Endothelial cell (in vitro differentiated cells): Measurements from ENCODE around the gene ALK. TPM values are rescaled to one million over a fixed set of nuclear protein-coding genes. Genes with fewer than 3 reads are reported as not detected.

Experiments used
- DNase-seq: peaks from one replicate; pipeline ENCODE4 v3.0.0; 2021; ENCODE audit warnings: low spot score
- H3K27ac Mint-ChIP-seq: one replicate; pipeline ENCODE4 v1.8.0; 2021; ENCODE audit warnings: mixed read lengths, inconsistent platforms; ENCODE audit not compliant: unreplicated experiment
- H3K27me3 Mint-ChIP-seq: one replicate; pipeline ENCODE4 v1.8.0; 2021; ENCODE audit warnings: mild to moderate bottlenecking, moderate library complexity, mixed read lengths, inconsistent platforms; ENCODE audit not compliant: unreplicated experiment
- H3K36me3 Mint-ChIP-seq: one replicate; pipeline ENCODE4 v1.8.0; 2021; ENCODE audit warnings: mild to moderate bottlenecking, low read depth, mixed read lengths, inconsistent platforms; ENCODE audit not compliant: unreplicated experiment
- H3K4me1 Mint-ChIP-seq: one replicate; pipeline ENCODE4 v1.8.0; 2021; ENCODE audit warnings: mild to moderate bottlenecking, mixed read lengths, inconsistent platforms; ENCODE audit not compliant: unreplicated experiment
- H3K4me3 Mint-ChIP-seq: one replicate; pipeline ENCODE4 v1.8.0; 2021; ENCODE audit warnings: mild to moderate bottlenecking, mixed read lengths, inconsistent platforms; ENCODE audit not compliant: unreplicated experiment
- H3K9me3 Mint-ChIP-seq: one replicate; pipeline ENCODE4 v1.8.0; 2021; ENCODE audit warnings: mixed read lengths, inconsistent platforms; ENCODE audit not compliant: unreplicated experiment
- total RNA-seq: library from RNA; stranded (reverse); fragmentation: NEBNext Ultra II Directional; extraction: Animal tissue kit (Norgen Biotek cat#: 25700); gene quantifications from one replicate; pipeline ENCODE4 v1.2.1, GENCODE V29; 2021; ENCODE audit not compliant: unreplicated experiment
- TF ChIP-seq, protein P1 (sequence below): fragments of 200-600 bp; sonication (generic); IDR thresholded peaks from one replicate; pipeline ENCODE4 v1.5.0; 2021; ENCODE audit warnings: antibody characterized with exemption; ENCODE audit not compliant: unreplicated experiment

ALK gene
- total RNA-seq, 1 donor from 2014 or later: 0.05 TPM

DNA sequence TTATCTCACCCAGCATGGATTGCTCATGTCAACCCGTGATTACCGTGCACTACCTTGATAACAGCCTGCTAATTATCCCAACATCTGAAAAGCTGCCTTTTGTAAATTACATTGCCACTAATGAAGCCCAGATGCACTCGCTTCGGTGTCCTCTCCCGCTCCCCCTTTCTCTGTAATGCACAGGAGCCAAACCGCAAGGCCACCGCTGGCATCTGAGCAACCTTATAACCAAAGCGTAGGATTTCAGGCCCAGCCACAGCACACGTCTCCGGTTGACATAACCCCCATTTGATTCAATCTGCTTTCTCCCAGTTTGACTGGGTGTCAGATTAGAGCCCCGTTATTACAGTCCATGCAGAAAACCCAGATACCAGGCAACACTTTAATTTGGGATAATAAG, 341.2 kb downstream of the ALK start:
- no peak overlapping the region for H3K4me3 Mint-ChIP-seq
- H3K27me3 Mint-ChIP-seq: no peaks in the 10 kb centered on the region
- H3K36me3 Mint-ChIP-seq: no peaks in the 10 kb centered on the region
- TF ChIP-seq, protein P1, sequence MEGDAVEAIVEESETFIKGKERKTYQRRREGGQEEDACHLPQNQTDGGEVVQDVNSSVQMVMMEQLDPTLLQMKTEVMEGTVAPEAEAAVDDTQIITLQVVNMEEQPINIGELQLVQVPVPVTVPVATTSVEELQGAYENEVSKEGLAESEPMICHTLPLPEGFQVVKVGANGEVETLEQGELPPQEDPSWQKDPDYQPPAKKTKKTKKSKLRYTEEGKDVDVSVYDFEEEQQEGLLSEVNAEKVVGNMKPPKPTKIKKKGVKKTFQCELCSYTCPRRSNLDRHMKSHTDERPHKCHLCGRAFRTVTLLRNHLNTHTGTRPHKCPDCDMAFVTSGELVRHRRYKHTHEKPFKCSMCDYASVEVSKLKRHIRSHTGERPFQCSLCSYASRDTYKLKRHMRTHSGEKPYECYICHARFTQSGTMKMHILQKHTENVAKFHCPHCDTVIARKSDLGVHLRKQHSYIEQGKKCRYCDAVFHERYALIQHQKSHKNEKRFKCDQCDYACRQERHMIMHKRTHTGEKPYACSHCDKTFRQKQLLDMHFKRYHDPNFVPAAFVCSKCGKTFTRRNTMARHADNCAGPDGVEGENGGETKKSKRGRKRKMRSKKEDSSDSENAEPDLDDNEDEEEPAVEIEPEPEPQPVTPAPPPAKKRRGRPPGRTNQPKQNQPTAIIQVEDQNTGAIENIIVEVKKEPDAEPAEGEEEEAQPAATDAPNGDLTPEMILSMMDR: no peak
- H3K27ac Mint-ChIP-seq: no peak overlapping the region
- DNase-seq: no peak
- H3K4me1 Mint-ChIP-seq: no peaks in the 10 kb centered on the region
- no peaks in the 10 kb centered on the region for H3K9me3 Mint-ChIP-seq

DNA sequence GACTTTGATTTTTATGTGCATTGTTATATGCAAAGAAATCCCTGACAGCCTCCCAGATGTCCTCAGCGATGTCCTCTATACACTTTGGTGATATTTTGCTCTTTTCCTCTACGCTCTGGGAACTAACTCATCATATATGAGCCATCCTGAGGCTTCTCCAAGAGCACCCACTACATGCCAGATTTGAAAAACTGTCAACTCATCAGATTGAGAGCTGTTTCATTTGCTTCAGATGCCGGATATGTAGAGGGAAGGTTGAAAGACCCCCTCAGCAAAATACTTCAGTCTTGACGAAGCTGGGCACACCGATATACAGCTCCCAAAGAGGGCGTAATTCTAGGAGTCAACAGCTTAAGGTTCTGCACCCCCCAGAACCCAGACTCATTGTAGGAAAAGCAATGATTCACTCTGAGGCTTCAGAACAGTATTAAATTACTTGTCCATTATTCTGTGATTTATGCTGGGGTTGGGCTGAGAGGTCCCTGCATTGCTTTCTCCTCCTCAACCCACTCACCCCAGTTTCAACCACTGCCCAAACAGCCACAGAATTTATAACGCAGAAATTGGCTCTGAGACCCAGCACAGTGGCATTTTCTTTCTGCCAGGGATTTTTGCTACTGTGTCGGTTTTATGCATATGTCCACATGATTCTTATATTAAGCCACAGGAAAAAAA, 341.8 kb downstream of the ALK start:
- no peak for DNase-seq
- TF ChIP-seq, protein P1: no peak
- H3K36me3 Mint-ChIP-seq: no peaks in the 10 kb centered on the region
- H3K27ac Mint-ChIP-seq: no peak overlapping the region
- no peak overlapping the region for H3K4me3 Mint-ChIP-seq
- no peaks in the 10 kb centered on the region for H3K27me3 Mint-ChIP-seq
- H3K9me3 Mint-ChIP-seq: no peaks in the 10 kb centered on the region
- H3K4me1 Mint-ChIP-seq: no peaks in the 10 kb centered on the region

DNA sequence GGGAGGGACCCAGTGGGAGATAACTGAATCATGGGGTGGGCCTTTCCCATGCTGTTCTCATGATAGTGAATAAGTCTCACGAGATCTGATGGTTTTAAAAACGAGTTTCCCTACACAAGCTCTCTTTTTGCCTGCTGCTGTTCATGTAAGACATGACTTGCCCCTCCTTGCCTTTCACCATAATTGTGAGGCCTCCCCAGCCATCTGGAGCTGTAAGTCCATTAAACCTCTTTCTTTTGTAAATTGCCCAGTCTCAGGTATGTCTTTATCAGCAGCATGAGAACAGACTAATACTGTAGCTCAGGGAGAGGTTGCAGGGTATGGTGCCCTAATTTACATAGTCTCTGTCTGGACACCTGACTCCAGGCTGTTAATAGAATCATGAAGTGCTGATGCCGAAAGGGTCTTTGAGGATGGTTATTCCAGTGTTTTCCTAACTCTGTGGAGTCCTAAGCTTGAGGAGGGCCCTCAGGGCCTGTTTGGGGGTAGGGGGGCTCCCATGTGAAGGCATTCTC, 343.2 kb downstream of the ALK start:
- Mint-ChIP-seq H3K4me3 (no peak overlapping the region), H3K9me3 (no peaks in the 10 kb centered on the region), H3K4me1 (no peaks in the 10 kb centered on the region), H3K27me3 (no peaks in the 10 kb centered on the region), H3K27ac (no peak overlapping the region), H3K36me3 (no peaks in the 10 kb centered on the region)
- DNase-seq: no peak
- TF ChIP-seq, protein P1: no peak

DNA sequence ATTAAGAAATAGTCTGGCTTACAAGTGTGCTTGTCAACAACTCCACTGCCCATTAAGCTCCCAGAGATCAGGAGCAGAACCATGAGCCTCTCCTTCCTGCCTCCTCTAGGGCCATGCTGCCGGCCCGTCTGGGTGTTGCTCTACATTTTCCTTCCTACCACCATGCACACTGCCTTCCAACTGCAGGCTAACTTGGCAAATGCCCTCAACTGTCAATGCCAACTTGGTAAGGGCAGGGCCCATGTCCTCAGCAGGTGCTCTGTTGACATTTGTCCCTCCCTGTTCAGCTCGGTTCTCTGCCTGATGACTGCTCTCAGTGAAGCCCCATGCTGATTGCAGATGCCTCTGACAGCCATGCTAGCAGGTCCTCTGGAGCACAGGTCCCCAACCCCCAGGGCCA, 345.2 kb downstream of the ALK start:
- TF ChIP-seq, protein P1: no peak
- H3K27me3 Mint-ChIP-seq: no peaks in the 10 kb centered on the region
- H3K4me3 Mint-ChIP-seq: no peak overlapping the region
- H3K27ac Mint-ChIP-seq: no peak overlapping the region
- no peaks in the 10 kb centered on the region for H3K36me3 Mint-ChIP-seq
- H3K4me1 Mint-ChIP-seq: no peaks in the 10 kb centered on the region
- H3K9me3 Mint-ChIP-seq: no peaks in the 10 kb centered on the region
- DNase-seq: no peak

DNA sequence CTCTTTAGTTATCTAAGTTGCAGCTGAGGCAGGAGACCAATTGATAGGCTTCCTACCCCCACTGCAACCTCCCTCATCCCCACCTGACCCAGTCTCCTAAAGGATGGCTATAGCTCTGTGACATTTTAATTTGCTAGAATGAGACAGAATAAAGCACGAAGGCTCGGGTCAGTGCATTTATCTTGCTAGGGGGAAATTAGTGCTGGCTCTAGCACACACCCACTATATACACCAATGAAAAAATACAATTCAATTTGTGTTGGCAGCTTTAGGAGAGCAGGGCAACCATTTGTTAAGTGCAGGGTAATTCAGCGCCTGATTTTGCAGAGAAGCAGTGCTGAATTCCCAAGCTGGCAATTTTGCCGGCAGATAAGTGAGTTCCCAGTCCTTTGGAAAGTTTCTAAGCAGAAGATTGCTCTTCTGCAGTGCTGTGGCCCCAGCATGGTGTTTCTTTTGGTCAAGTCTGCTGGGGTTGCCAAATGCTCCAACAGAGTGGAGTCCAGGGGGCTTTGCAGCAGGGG, 346.0 kb downstream of the ALK start:
- TF ChIP-seq, protein P1: no peak
- H3K27me3 Mint-ChIP-seq: no peaks in the 10 kb centered on the region
- no peaks in the 10 kb centered on the region for H3K4me1 Mint-ChIP-seq
- H3K27ac Mint-ChIP-seq: no peak overlapping the region
- H3K36me3 Mint-ChIP-seq: no peaks in the 10 kb centered on the region
- no peak for DNase-seq
- H3K4me3 Mint-ChIP-seq: no peak overlapping the region
- no peaks in the 10 kb centered on the region for H3K9me3 Mint-ChIP-seq
